ENCODE data around the gene SLC22A8. TPM values are rescaled to one million over a fixed set of nuclear protein-coding genes. Genes with fewer than 3 reads are reported as not detected.

The SLC22A8 gene
- total RNA-seq, 1 donor from 2014 or later, result not detected

GRCh38 chr11:62981743-62982142, 33.9 kb downstream of the SLC22A8 start:
- Histone ChIP-seq H3K4me2 (no peak overlapping the region), H3K4me3 (no peak overlapping the region), H3F3A (ENCODE audit: low read depth) (peaks cover 10% of the 10 kb centered on the region), H3K27me3 (no peaks in the 10 kb centered on the region), H4K20me1 (ENCODE audit: low read depth) (no peaks in the 10 kb centered on the region), H3K9me3 (ENCODE audit: low read depth) (no peaks in the 10 kb centered on the region), H3K79me2 (ENCODE audit: low read depth) (no peaks in the 10 kb centered on the region), H3K27ac (no peak overlapping the region), H3K36me3 (no peaks in the 10 kb centered on the region), H3K9ac (no peak overlapping the region), H3K4me1 (peaks cover 13% of the 10 kb centered on the region), H2AFZ (replicated peaks) (no peak overlapping the region)
- H3K4me3 Mint-ChIP-seq, result no peak overlapping the region
- no peak for TF ChIP-seq EZH2 (IDR thresholded peaks at IDR 0.05)
- TF ChIP-seq CTCF (IDR thresholded peaks at IDR 0.05), result peak; percentile 34
- no peaks in the 10 kb centered on the region for H3K36me3 Mint-ChIP-seq
- no peak overlapping the region for H3K27ac Mint-ChIP-seq
- no peak for DNase-seq (ENCODE audit: low spot score)
- peaks cover 10% of the 10 kb centered on the region for H3K4me1 Mint-ChIP-seq
- no peaks in the 10 kb centered on the region for H3K9me3 Mint-ChIP-seq
- peaks cover 8% of the 10 kb centered on the region for H3K27me3 Mint-ChIP-seq (ENCODE audit: insufficient read depth, low read depth)

GRCh38 chr11:62980133-62980760, 35.4 kb downstream of the SLC22A8 start:
- H3K4me1 ChIP-seq, result peaks cover 11% of the 10 kb centered on the region
- Mint-ChIP-seq H3K9me3 (no peaks in the 10 kb centered on the region), H3K36me3 (no peaks in the 10 kb centered on the region), H3K4me3 (no peak overlapping the region), H3K4me1 (peaks cover 10% of the 10 kb centered on the region), H3K27me3 (ENCODE audit: insufficient read depth, low read depth) (peaks cover 9% of the 10 kb centered on the region), H3K27ac (no peak overlapping the region)
- no peaks in the 10 kb centered on the region for H3K79me2 ChIP-seq (ENCODE audit: low read depth)
- no peaks in the 10 kb centered on the region for H3K36me3 ChIP-seq
- H4K20me1 ChIP-seq (ENCODE audit: low read depth), result no peaks in the 10 kb centered on the region
- DNase-seq (ENCODE audit: low spot score), result peak; percentile 56
- no peak overlapping the region for H2AFZ ChIP-seq (replicated peaks)
- no peak overlapping the region for H3K4me3 ChIP-seq
- H3F3A ChIP-seq (ENCODE audit: low read depth), result peaks cover 8% of the 10 kb centered on the region
- TF ChIP-seq CTCF (IDR thresholded peaks at IDR 0.05) (no peak), EZH2 (IDR thresholded peaks at IDR 0.05) (no peak), EZH2phosphoT487 (IDR thresholded peaks at IDR 0.05) (no peak)
- H3K4me2 ChIP-seq, result no peak overlapping the region
- no peak overlapping the region for H3K9ac ChIP-seq
- no peaks in the 10 kb centered on the region for H3K9me3 ChIP-seq (ENCODE audit: low read depth)
- H3K27ac ChIP-seq, result no peak overlapping the region
- no peaks in the 10 kb centered on the region for H3K27me3 ChIP-seq

- Histone ChIP-seq H3K79me2 (ENCODE audit: low read depth) (no peaks in the 10 kb centered on the region), H3K4me1 (no peaks in the 10 kb centered on the region), H3K4me3 (no peak overlapping the region), H2AFZ (replicated peaks) (no peak overlapping the region), H3K4me2 (no peak overlapping the region), H4K20me1 (ENCODE audit: low read depth) (no peaks in the 10 kb centered on the region), H3K9ac (no peak overlapping the region), H3K27me3 (no peaks in the 10 kb centered on the region), H3F3A (ENCODE audit: low read depth) (no peaks in the 10 kb centered on the region), H3K36me3 (no peaks in the 10 kb centered on the region), H3K9me3 (ENCODE audit: low read depth) (no peaks in the 10 kb centered on the region), H3K27ac (no peak overlapping the region)
- no peak for TF ChIP-seq CTCF (IDR thresholded peaks at IDR 0.05)
- no peak for TF ChIP-seq EZH2phosphoT487 (IDR thresholded peaks at IDR 0.05)
- no peak for TF ChIP-seq EZH2 (IDR thresholded peaks at IDR 0.05)
- no peak overlapping the region for H3K4me3 Mint-ChIP-seq
- no peaks in the 10 kb centered on the region for H3K36me3 Mint-ChIP-seq
- no peaks in the 10 kb centered on the region for H3K9me3 Mint-ChIP-seq
- H3K27me3 Mint-ChIP-seq (ENCODE audit: insufficient read depth, low read depth), result peaks cover 11% of the 10 kb centered on the region
- DNase-seq (ENCODE audit: low spot score), result no peak
- no peaks in the 10 kb centered on the region for H3K4me1 Mint-ChIP-seq
- no peak overlapping the region for H3K27ac Mint-ChIP-seq
Observed at GRCh38 chr11:62976109-62976508, 39.5 kb downstream of the SLC22A8 start.

Measured in neural progenitor cell (in vitro differentiated cells).